Measurements from ENCODE around the gene RPN2. TPM values are rescaled to one million over a fixed set of nuclear protein-coding genes. Genes with fewer than 3 reads are reported as not detected.

The RPN2 gene
- polyA plus RNA-seq, 3 donors = 169 to 215 (median 199) TPM

- no peak overlapping the region for H3K27ac Mint-ChIP-seq
Observed at GRCh38 chr20:37158248-37158647, 20.9 kb upstream of the RPN2 start.

DNA sequence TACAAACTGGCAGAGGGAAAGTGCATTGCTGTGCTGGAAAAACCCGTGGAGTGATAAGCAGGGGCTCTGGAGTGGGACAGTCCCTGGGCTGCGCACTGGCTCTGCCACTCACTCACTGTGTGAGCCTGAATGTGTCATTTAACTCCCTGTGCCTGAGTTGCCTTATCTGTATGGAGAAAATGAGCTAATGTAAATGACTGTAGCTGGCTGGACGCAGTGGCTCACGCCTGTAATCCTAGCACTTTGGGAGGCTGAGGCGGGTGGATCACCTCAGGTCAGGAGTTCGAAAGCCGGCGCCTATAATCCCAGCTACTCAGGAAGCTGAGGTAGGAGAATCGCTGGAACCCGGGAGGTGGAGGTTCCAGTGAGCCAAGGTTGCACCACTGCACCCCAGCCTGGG lies 18.4 kb upstream of the RPN2 start:
- H3K36me3 ChIP-seq (replicated peaks in 1 of 2; ENCODE audit: control insufficient read depth in 1 of 2, insufficient read depth in 2 of 2, low read length in 2 of 2) = no peaks in the 10 kb centered on the region
- no peak overlapping the region for H2AFZ ChIP-seq (ENCODE audit: insufficient read depth, low read depth, low read length, poor library complexity, severe bottlenecking)
- no peak overlapping the region for H3K4me3 ChIP-seq (replicated peaks in 1 of 3; ENCODE audit: low read depth in 2 of 3, low read length in 3 of 3)
- H3K36me3 Mint-ChIP-seq = no peaks in the 10 kb centered on the region
- intact Hi-C loops (cut with micrococcal nuclease) = no loop called here
- H3K9ac ChIP-seq (ENCODE audit: insufficient read depth, low read length, poor library complexity, severe bottlenecking) = no peak overlapping the region
- 89% methylated on average over 5 of the region's 10 CpGs for WGBS (ENCODE audit: insufficient coverage)
- H3K27me3 Mint-ChIP-seq (ENCODE audit: low read depth in 3 of 3) = peaks cover 0 to 5% (median 3%) of the 10 kb centered on the region in 3 donors
- peaks cover 0 to 2% (median 0%) of the 10 kb centered on the region in 7 donors for H3K9me3 Mint-ChIP-seq
- H3K4me1 Mint-ChIP-seq = no peaks in the 10 kb centered on the region
- H3K4me2 ChIP-seq (replicated peaks; ENCODE audit: extremely low read depth, low read length, poor library complexity, severe bottlenecking) = no peak overlapping the region
- no peaks in the 10 kb centered on the region for H3K9me3 ChIP-seq (replicated peaks in 1 of 2; ENCODE audit: control insufficient read depth in 1 of 2, insufficient read depth in 1 of 2, low read length in 2 of 2)
- no peaks in the 10 kb centered on the region for H3K27me3 ChIP-seq (ENCODE audit: control insufficient read depth in 2 of 2, insufficient read depth in 2 of 2, low read length in 2 of 2)
- no peaks in the 10 kb centered on the region for H3K4me1 ChIP-seq (ENCODE audit: control insufficient read depth in 1 of 2, insufficient read depth in 2 of 2, low read length in 2 of 2)
- no peaks in the 10 kb centered on the region for H4K20me1 ChIP-seq (ENCODE audit: insufficient read depth, low read length)
- TF ChIP-seq, protein P1, sequence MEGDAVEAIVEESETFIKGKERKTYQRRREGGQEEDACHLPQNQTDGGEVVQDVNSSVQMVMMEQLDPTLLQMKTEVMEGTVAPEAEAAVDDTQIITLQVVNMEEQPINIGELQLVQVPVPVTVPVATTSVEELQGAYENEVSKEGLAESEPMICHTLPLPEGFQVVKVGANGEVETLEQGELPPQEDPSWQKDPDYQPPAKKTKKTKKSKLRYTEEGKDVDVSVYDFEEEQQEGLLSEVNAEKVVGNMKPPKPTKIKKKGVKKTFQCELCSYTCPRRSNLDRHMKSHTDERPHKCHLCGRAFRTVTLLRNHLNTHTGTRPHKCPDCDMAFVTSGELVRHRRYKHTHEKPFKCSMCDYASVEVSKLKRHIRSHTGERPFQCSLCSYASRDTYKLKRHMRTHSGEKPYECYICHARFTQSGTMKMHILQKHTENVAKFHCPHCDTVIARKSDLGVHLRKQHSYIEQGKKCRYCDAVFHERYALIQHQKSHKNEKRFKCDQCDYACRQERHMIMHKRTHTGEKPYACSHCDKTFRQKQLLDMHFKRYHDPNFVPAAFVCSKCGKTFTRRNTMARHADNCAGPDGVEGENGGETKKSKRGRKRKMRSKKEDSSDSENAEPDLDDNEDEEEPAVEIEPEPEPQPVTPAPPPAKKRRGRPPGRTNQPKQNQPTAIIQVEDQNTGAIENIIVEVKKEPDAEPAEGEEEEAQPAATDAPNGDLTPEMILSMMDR (IDR thresholded peaks at IDR 0.05) = no peak
- no peak overlapping the region for H3K27ac Mint-ChIP-seq
- no peak overlapping the region for H3K27ac ChIP-seq (ENCODE audit: low read depth in 1 of 2, low read length in 2 of 2)
- no peak for DNase-seq
- no peaks in the 10 kb centered on the region for H3K79me2 ChIP-seq (ENCODE audit: insufficient read depth, low read length)
- no peak overlapping the region for H3K4me3 Mint-ChIP-seq

More at GRCh38 chr20:37158248-37158647, 20.9 kb upstream of the RPN2 start:
- no peaks in the 10 kb centered on the region for H3K36me3 Mint-ChIP-seq
- no peak overlapping the region for H2AFZ ChIP-seq (ENCODE audit: insufficient read depth, low read depth, low read length, poor library complexity, severe bottlenecking)
- no peaks in the 10 kb centered on the region for H3K4me1 ChIP-seq (ENCODE audit: control insufficient read depth in 1 of 2, insufficient read depth in 2 of 2, low read length in 2 of 2)
- no peaks in the 10 kb centered on the region for H3K79me2 ChIP-seq (ENCODE audit: insufficient read depth, low read length)
- no peak overlapping the region for H3K4me3 Mint-ChIP-seq
- no peak overlapping the region for H3K27ac ChIP-seq (ENCODE audit: low read depth in 1 of 2, low read length in 2 of 2)
- peaks cover 0 to 2% (median 0%) of the 10 kb centered on the region in 7 donors for H3K9me3 Mint-ChIP-seq
- intact Hi-C loops (cut with micrococcal nuclease) = no loop called here
- no peak overlapping the region for H3K4me2 ChIP-seq (replicated peaks; ENCODE audit: extremely low read depth, low read length, poor library complexity, severe bottlenecking)
- H3K36me3 ChIP-seq (replicated peaks in 1 of 2; ENCODE audit: control insufficient read depth in 1 of 2, insufficient read depth in 2 of 2, low read length in 2 of 2) = no peaks in the 10 kb centered on the region
- 92% methylated on average over 2 of the region's 4 CpGs for WGBS (ENCODE audit: insufficient coverage)
- TF ChIP-seq, protein P1 (IDR thresholded peaks at IDR 0.05) = no peak
- H4K20me1 ChIP-seq (ENCODE audit: insufficient read depth, low read length) = no peaks in the 10 kb centered on the region
- H3K27me3 Mint-ChIP-seq (ENCODE audit: low read depth in 3 of 3) = peaks cover 0 to 5% (median 1%) of the 10 kb centered on the region in 3 donors
- no peak for DNase-seq
- H3K4me3 ChIP-seq (replicated peaks in 1 of 3; ENCODE audit: low read depth in 2 of 3, low read length in 3 of 3) = no peak overlapping the region
- no peaks in the 10 kb centered on the region for H3K4me1 Mint-ChIP-seq
- no peaks in the 10 kb centered on the region for H3K9me3 ChIP-seq (replicated peaks in 1 of 2; ENCODE audit: control insufficient read depth in 1 of 2, insufficient read depth in 1 of 2, low read length in 2 of 2)
- H3K9ac ChIP-seq (ENCODE audit: insufficient read depth, low read length, poor library complexity, severe bottlenecking) = no peak overlapping the region
- H3K27me3 ChIP-seq (ENCODE audit: control insufficient read depth in 2 of 2, insufficient read depth in 2 of 2, low read length in 2 of 2) = no peaks in the 10 kb centered on the region

Data from CD14-positive monocyte (primary cell).